Effector memory CD4-positive, alpha-beta T cell (primary cell): ENCODE results near the gene CACNA2D3.

ENCODE experiments used
- DNase-seq, 3 donors: peaks; one replicate each; pipeline ENCODE4 v3.0.0-alpha.2; 2020
- H3K27ac ChIP-seq: 2 replicates; pipeline ENCODE4 v1.7.0; 2013; ENCODE audit warnings: mild to moderate bottlenecking, low read length, moderate library complexity; ENCODE audit not compliant: insufficient read depth, poor library complexity, severe bottlenecking
- H3K27me3 ChIP-seq: replicated peaks from 2 replicates; pipeline ENCODE4 v1.7.0; 2013; ENCODE audit warnings: mild to moderate bottlenecking, low read length; ENCODE audit not compliant: insufficient read depth, control insufficient read depth, poor library complexity, severe bottlenecking
- H3K36me3 ChIP-seq: 2 replicates; pipeline ENCODE4 v1.7.0; 2013; ENCODE audit warnings: mild to moderate bottlenecking, low read length, moderate library complexity; ENCODE audit not compliant: control insufficient read depth, insufficient read depth
- H3K4me1 ChIP-seq: 2 replicates; pipeline ENCODE4 v1.7.0; 2013; ENCODE audit warnings: low read length, mild to moderate bottlenecking; ENCODE audit not compliant: control insufficient read depth, insufficient read depth, poor library complexity, severe bottlenecking
- H3K4me3 ChIP-seq: 2 replicates; pipeline ENCODE4 v1.7.0; 2013; ENCODE audit warnings: low read length, low read depth, mild to moderate bottlenecking; ENCODE audit not compliant: insufficient read depth, poor library complexity, severe bottlenecking
- H3K9me3 ChIP-seq: 2 replicates; pipeline ENCODE4 v1.7.0; 2013; ENCODE audit warnings: mild to moderate bottlenecking, low read length, moderate library complexity; ENCODE audit not compliant: control insufficient read depth

The CACNA2D3 gene

DNA sequence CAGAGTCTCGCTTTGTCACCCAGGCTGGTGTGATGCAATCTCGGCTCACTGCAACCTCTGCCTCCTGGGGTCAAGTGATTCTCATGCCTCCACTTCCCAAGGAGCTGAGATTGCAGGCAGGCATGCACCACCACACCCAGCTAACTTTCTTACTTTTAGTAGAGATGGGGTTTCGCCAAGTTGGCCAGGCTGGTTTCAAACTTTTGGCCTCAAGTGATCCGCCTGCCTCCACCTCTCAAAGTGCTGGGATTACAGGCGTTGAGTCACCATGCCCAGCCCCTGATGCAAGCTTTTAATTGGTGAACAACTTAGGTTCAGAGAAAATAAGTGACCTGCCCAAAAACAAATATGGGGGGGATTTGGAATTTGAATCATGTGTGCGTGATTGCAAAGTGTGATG, 559.4 kb downstream of the CACNA2D3 start:
- H3K4me3 ChIP-seq: no peak overlapping the region
- no peaks in the 10 kb centered on the region for H3K9me3 ChIP-seq
- no peak for DNase-seq
- no peak overlapping the region for H3K27ac ChIP-seq
- H3K36me3 ChIP-seq: no peaks in the 10 kb centered on the region
- H3K4me1 ChIP-seq: no peaks in the 10 kb centered on the region
- H3K27me3 ChIP-seq: no peaks in the 10 kb centered on the region

DNA sequence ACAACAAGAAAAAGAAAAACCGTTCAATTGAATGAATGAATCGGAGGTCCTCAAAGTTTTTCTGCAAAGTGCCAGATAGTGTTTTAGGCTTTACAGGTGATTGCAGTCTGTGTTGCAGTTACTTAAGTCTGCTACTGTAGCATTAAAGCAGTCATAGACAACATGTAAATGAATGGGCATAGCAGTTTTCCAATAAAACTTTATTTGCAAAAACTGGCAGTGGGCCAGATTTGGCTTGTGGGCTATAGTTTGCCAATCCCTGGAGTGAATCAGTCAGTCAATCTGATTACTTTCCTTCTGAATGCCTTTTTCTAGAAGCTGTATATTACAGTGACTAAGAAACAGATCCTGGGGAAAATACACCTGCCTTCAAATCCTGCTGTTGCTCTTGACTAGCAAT, 562.9 kb downstream of the CACNA2D3 start:
- H3K9me3 ChIP-seq: no peaks in the 10 kb centered on the region
- no peaks in the 10 kb centered on the region for H3K36me3 ChIP-seq
- no peak overlapping the region for H3K27ac ChIP-seq
- H3K4me3 ChIP-seq: no peak overlapping the region
- DNase-seq: no peak
- no peaks in the 10 kb centered on the region for H3K27me3 ChIP-seq
- H3K4me1 ChIP-seq: no peaks in the 10 kb centered on the region

DNA sequence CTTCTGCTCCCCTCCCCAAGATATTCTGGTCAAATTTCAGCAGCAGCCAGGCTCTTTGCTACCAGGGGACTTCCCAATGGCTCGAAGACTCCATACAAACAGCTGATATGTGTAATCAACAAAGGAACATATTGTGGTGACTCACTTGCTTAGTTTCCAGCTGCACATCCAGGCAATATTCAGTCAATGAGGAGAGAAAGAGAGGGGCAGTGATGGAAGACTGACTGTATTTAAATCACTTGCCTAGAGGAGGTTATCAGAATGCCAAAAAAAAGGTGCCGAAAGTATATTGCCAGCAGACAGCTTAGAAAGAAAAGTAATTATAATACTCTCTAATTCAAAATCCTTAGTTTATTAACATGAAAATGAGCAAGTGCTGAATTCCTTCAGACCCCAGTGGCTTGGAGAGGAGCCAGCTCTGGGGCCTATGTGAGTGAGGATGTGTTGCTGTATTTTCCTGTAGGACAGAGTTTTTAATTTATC, 569.0 kb downstream of the CACNA2D3 start:
- no peaks in the 10 kb centered on the region for H3K36me3 ChIP-seq
- no peak overlapping the region for H3K27ac ChIP-seq
- no peaks in the 10 kb centered on the region for H3K9me3 ChIP-seq
- no peak for DNase-seq
- H3K4me1 ChIP-seq: no peaks in the 10 kb centered on the region
- H3K27me3 ChIP-seq: no peaks in the 10 kb centered on the region
- H3K4me3 ChIP-seq: no peak overlapping the region

DNA sequence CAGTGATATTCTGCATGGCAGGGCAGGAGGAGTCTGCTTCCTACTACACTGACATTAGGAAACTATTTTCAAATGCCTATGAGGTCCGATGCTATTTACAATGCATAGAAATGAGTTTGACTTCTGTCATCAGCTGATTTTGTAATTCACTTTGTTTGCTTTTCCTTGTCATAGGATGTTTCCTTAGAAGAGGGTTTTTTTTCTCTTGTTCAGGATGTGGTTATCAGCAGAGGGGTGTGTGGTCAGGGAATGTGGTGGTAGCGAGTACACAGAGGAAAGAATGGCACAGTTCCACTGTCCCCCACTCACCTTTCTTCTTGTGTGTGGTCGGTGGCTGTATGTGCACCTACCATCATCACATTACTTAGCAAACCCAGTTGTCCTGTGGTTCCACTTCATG, 574.0 kb downstream of the CACNA2D3 start:
- Histone ChIP-seq H3K9me3 (no peaks in the 10 kb centered on the region), H3K27ac (no peak overlapping the region), H3K4me1 (no peaks in the 10 kb centered on the region), H3K4me3 (no peak overlapping the region), H3K27me3 (no peaks in the 10 kb centered on the region), H3K36me3 (no peaks in the 10 kb centered on the region)
- no peak for DNase-seq

DNA sequence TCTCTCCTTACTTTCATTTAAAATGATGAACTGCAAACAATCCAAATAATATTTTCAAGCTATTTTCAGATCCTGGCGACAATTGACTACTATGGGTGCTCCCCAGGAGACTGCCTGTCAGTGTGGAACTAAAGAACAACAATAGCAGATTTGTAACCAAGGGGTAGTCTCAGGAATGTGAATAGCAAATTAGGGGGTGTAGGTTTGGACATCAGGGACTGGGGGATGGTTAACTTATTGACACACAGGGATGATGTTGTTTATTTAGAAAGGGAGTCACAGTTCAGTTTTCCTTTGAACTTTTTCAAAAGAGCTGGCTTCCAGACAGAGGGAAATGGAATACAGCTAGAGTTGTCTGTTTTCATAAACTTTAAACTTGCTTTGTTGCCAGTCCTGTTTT, 575.7 kb downstream of the CACNA2D3 start:
- Histone ChIP-seq H3K4me1 (no peaks in the 10 kb centered on the region), H3K36me3 (no peaks in the 10 kb centered on the region), H3K9me3 (no peaks in the 10 kb centered on the region), H3K27me3 (no peaks in the 10 kb centered on the region), H3K4me3 (no peak overlapping the region), H3K27ac (no peak overlapping the region)
- DNase-seq: no peak

DNA sequence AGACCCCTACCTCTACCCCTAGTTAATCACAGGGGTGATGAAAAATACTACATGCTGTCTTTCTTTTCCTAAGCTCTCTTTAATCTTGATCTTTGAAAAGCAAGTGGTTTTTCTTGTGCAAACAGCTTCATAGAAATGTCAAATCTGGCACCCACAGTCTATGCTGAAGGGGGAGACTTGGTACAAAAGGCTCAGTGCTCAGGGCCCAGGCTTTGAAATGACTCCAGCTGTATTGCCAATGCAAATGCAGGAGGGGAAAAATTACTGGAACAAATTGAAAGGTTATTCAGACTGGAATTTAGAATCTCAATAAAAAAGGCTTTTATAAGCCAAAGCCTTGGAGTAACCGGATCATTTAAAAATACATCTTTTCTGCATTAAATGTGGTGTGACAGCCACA, 581.6 kb downstream of the CACNA2D3 start:
- Histone ChIP-seq H3K36me3 (no peaks in the 10 kb centered on the region), H3K27me3 (no peaks in the 10 kb centered on the region), H3K27ac (no peak overlapping the region), H3K4me3 (no peak overlapping the region), H3K4me1 (no peaks in the 10 kb centered on the region), H3K9me3 (no peaks in the 10 kb centered on the region)
- DNase-seq: no peak

DNA sequence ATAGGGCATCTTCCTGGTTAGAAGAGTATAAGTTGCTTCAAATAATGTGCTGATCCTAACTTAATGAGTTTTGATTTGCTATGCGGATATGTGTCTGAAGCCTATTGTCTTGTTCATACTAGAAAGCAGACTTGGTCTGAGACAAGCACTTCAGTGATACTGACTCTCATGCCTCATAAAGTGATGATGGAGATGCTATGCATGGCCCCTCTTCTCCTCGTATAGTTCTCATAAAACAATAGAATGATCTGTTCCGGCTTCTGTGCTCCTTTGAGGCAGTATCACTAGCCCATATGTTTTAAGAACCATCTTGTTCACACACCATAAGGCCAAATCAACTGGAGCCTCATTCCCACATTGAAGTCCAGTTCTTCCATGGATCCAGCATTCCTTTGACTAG, 583.4 kb downstream of the CACNA2D3 start:
- Histone ChIP-seq H3K4me1 (no peaks in the 10 kb centered on the region), H3K4me3 (no peak overlapping the region), H3K27ac (no peak overlapping the region), H3K36me3 (no peaks in the 10 kb centered on the region), H3K27me3 (no peaks in the 10 kb centered on the region), H3K9me3 (no peaks in the 10 kb centered on the region)
- DNase-seq: no peak

DNA sequence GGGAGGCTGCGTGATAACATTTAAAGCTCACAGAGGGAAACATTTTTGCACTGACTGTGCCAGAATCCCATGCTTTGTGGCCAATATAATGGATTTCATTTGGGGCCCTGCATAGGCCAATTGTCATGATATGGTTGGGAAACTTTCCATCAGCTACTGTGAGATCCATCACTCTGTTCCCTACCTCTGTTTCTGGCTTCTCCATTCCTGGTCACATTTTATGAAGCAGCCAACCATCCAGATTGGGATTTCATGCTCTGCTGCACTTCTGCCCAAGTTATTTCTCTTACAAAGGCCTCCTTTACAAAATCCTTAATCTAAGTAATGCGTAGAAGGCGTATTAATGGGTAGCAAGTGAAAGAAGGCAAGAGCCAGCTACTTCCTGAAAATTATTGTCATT, 584.4 kb downstream of the CACNA2D3 start:
- H3K4me1 ChIP-seq: no peaks in the 10 kb centered on the region
- H3K36me3 ChIP-seq: no peaks in the 10 kb centered on the region
- no peaks in the 10 kb centered on the region for H3K9me3 ChIP-seq
- DNase-seq: no peak
- H3K27ac ChIP-seq: no peak overlapping the region
- H3K27me3 ChIP-seq: no peaks in the 10 kb centered on the region
- H3K4me3 ChIP-seq: no peak overlapping the region

DNA sequence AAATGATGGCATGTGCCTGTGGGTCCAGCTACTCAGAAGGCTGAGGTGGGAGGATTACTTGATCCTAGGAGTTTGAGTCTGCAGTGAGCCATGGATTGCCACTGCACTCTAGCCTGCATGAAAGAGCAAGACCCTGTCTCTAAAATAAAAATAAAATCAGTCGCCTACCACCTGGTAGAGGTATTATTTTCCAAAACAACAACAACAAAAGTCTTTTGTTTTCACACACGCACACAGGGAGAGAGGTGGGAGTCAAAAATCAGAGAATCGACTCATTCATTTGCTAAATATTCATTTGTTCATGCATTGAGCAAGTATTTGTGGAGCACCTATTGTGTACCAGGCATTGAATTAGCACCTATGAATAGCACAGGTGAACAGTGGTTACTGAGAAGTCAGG, 587.4 kb downstream of the CACNA2D3 start:
- Histone ChIP-seq H3K4me1 (no peaks in the 10 kb centered on the region), H3K27me3 (no peaks in the 10 kb centered on the region), H3K4me3 (no peak overlapping the region), H3K36me3 (no peaks in the 10 kb centered on the region), H3K27ac (no peak overlapping the region), H3K9me3 (no peaks in the 10 kb centered on the region)
- DNase-seq: no peak

DNA sequence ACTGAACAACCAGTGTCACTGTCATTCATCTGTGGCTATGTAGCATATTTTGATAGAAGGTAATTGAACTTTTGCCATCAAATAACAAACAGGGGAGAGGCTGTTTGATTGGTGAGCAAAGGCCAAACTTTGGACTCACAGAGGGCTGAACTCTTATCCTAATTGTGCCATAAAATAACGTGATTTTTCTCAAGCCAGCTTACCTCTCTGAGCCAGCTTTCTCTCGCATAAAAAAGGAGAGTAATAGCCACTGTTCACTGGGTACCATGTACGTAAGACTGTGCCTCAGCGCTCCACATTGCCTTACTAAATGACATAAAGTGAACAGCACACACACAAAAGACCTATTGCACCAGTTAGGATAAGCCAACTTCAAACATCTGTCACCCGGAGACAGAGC, 588.6 kb downstream of the CACNA2D3 start:
- H3K9me3 ChIP-seq: no peaks in the 10 kb centered on the region
- no peak for DNase-seq
- no peaks in the 10 kb centered on the region for H3K4me1 ChIP-seq
- no peak overlapping the region for H3K4me3 ChIP-seq
- no peak overlapping the region for H3K27ac ChIP-seq
- no peaks in the 10 kb centered on the region for H3K36me3 ChIP-seq
- no peaks in the 10 kb centered on the region for H3K27me3 ChIP-seq

DNA sequence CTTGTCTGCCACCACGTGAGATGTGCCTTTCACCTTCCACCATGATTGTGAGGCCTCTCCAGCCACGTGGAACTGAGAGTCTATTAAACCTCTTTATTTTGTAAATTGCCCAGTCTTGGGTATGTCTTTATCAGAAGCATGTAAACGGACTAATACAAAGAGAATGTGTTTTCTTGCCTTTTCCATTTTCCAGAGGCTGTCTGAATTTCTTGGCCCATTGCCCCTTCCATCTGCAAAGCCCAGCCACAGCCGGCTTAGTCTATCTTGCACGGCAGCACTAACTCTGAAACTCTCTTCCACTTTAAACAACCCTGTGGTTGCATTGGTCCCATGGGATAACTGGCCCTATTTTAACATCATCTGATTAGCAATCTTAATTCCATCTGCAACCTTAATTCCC, 590.2 kb downstream of the CACNA2D3 start:
- DNase-seq: no peak
- no peak overlapping the region for H3K4me3 ChIP-seq

More for the DNA sequence above, 590.2 kb downstream of the CACNA2D3 start:
- no peaks in the 10 kb centered on the region for H3K4me1 ChIP-seq
- H3K9me3 ChIP-seq: no peaks in the 10 kb centered on the region
- no peaks in the 10 kb centered on the region for H3K27me3 ChIP-seq
- H3K27ac ChIP-seq: no peak overlapping the region
- no peaks in the 10 kb centered on the region for H3K36me3 ChIP-seq
